Spleen (tissue), 7 donors: Measurements from ENCODE around the gene EXOC4.

Experiments
- POLR2AphosphoS5 ChIP-seq, 3 donors: sonication (generic); formaldehyde crosslinking; IDR thresholded peaks; one replicate each; pipeline ENCODE4 v1.5.1; 2017; ENCODE audit warnings: antibody characterized with exemption in 3 of 3
- TF ChIP-seq, protein P1 (sequence below), 11 experiments: fragments of 200-600 bp in 7 of 11; fragments of 450-650 bp in 4 of 11; sonication (generic) in 4 of 11; IDR thresholded peaks in 8 of 11; conservative IDR thresholded peaks in 3 of 11; 1 replicate in 7 of 11; 2 replicates in 4 of 11; pipeline versions ENCODE4 v1.4.0 to v1.8.0; 2016 to 2021; ENCODE audit warnings: antibody characterized with exemption in 11 of 11, inconsistent platforms in 4 of 11, mild to moderate bottlenecking in 1 of 11
- donor health status: DM: no; HTN: no; CAD: no; lungs with moderate emphysema.
- donor health status: DM: no; HTN: no; CAD: no.
- donor health status: DM: no; HTN: no; CAD: no.

DNA sequence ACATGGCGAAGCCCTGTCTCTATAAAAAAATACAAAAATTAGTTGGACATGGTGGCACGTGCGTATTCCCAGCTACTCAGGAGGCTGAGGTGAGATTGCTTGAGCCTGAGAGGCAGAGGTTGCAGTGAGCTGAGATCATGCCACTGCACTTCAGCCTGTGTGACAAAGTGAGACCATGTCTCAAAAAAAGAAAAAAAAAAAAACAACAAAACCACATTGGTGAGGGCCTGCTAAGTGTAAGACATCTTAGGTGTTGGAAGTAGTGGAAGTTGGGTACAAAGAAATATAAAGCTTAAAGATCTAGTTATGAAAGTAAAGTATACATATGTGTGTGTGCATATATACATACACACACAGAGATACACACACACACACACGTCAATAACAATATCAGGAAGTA lies 228.0 kb downstream of the EXOC4 start:
- TF ChIP-seq, protein P1, sequence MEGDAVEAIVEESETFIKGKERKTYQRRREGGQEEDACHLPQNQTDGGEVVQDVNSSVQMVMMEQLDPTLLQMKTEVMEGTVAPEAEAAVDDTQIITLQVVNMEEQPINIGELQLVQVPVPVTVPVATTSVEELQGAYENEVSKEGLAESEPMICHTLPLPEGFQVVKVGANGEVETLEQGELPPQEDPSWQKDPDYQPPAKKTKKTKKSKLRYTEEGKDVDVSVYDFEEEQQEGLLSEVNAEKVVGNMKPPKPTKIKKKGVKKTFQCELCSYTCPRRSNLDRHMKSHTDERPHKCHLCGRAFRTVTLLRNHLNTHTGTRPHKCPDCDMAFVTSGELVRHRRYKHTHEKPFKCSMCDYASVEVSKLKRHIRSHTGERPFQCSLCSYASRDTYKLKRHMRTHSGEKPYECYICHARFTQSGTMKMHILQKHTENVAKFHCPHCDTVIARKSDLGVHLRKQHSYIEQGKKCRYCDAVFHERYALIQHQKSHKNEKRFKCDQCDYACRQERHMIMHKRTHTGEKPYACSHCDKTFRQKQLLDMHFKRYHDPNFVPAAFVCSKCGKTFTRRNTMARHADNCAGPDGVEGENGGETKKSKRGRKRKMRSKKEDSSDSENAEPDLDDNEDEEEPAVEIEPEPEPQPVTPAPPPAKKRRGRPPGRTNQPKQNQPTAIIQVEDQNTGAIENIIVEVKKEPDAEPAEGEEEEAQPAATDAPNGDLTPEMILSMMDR (IDR thresholded peaks at IDR 0.05 in 8 of 11, conservative IDR thresholded peaks at IDR 0.05 in 3 of 11) = no peak
- TF ChIP-seq POLR2AphosphoS5 (IDR thresholded peaks at IDR 0.05) = no peak
